ENCODE data around the gene LGR5.

The LGR5 gene

DNA sequence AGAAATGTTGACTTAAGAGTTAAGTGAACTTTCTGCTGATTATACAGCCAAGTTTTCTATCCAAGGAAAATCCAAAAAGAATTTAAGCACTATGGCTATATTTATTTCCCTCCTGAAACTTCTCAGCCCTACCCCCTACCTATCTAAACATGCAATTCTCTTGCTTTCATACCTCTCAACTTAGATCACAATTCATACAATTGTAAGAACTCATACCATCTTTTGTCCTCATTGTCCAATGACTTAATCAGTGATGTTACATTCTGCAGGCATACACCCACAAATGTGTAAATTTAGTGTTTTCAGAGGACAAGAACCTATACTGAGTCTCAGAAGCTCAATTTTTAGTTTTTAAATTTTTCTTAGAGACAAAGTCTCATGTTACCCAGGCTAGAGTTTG, 161.9 kb downstream of the LGR5 start:
- no peak for DNase-seq

DNA sequence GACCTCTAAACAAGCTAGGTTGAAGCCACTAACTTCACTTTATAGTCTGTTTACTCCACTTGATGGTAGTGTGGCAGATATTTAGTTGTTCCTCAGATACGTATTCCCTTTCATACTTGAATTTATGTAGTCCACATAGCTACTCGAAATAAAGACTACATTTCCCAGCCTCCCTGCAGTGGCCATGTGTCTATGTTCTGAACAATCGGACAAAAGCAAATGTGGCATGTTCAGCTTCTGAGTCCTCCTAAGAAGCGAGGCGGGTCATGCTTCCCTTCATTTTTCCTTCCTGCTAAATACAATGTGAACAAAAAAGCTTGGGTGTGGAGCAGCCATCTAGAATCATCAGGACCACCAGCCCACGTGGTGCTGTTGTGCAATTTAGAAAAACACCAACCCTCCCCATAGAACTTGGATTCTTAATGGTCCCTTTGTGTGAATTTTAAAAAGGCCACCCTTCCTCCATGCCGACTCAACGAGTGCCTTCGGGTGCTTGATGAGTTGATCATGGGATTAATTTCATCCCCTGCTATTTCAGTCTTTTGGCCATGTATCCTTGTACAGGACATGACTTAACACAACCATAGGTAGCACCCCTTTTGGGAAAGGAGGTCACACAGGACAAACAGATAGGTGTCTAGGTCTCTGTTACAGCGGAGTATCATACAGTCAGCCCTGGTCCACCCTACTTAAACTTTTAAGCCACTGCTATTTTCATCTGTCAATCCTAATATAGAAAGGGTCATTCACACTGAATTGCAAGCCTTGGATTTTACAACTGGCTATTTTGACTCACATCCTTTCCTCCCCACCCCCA, 163.4 kb downstream of the LGR5 start:
- DNase-seq: no peak

DNA sequence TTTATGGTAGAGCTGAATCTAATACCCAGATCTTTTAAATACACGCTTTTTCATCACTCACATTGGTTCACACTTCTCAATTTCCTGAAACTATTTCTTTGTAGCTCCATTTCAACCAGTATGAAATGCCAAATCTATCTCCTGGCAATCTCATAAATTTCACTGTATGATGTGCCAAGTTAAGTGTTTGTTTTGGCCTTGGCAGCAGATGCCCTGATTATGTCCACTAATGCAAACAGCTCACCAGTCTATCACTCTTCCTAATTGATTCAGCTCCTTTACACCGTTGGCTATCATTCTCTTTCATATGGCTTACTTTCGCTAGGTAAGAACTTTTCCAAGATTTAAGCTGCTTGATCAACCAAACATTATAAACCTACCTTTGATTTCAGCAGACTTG, 165.4 kb downstream of the LGR5 start:
- no peak for DNase-seq

DNA sequence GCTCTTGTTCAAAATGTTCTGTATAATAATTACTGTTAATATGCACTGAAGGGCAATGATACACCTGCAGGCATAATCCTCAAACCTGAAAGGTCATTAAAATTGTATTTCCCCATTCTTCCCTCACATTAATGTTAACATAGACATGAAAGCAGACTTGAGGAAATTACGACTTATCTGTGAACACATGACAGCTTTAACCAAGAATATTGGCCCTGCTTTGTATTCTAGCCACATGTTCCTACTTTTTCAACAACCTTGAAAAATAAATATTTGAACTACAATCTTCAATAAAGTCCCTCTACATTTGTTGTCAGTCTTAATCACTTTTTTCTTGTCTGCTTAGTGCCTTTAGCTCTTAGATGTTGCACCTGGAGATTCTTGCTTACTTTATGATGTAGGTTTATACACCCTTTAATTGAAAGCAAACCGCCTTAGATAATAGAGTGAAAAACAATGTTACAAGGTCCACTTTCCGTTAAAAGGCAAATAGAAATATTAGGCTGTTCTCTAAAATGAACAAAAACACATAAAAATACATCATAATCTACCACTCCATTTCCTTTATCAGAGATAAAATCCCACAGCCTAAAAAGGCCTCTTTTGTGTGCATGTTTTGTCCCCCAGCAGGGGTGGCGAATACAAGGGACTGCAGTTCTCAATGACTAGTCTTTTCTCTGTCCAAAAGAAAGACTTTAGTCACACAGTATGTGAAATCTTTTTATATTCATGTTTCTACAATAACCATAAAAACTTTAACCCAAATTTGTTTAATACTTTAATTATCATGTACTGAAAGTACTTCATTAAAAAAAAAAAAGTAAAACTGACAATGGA, 168.1 kb downstream of the LGR5 start:
- no peak for DNase-seq

DNA sequence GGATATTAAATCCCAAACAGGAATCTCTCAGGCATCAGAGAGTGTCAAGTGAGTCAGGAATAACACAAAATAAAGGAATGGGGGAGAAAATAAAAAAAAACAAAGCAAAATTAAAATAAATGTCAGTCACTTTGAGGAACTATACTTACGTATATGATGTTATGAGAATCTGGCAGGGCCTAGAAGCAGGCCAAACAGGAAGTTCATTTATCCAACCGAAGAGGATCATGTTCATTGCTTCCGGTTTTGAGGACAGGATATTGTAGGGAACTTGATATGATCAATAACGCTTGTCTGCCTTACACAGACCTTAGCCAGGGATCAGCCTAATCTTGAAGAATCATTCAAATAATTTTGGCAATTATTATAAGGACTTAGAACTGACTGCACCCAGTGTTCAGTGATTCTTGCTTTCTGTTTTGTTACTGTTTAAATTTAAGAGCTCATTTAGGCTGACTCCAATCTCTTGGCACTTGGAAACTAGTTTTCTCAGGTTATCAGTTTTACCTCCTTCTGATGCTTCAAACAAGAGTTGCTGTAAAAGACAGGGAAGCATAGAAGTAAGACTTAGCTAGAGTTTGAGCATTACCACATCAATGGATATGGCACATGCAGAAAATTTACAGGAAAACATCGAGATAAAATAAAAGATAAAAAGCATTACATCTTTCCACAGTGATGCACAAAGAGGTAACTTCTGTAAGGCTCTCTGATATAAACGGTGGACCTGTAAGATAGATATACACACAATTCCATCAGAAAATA, 170.6 kb downstream of the LGR5 start:
- DNase-seq: no peak

DNA sequence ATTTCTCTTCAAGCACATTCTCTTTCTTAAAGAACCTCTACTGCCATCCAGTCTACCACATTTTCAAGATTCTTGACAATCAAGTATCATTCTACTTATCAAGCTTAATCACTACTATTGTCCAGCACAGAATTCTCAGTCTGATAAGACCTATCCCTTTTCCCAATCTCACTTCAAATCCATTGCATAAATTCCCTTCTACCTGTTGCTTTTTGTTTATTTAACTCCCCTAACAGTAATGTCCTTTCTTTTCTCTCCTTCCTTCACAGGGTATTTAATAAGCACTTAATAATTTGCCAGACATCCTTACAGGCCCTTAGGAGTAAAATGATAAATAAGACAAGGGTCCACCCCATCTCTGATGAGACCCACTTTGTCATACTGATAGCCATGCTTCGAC, 182.3 kb downstream of the LGR5 start:
- DNase-seq: no peak

DNA sequence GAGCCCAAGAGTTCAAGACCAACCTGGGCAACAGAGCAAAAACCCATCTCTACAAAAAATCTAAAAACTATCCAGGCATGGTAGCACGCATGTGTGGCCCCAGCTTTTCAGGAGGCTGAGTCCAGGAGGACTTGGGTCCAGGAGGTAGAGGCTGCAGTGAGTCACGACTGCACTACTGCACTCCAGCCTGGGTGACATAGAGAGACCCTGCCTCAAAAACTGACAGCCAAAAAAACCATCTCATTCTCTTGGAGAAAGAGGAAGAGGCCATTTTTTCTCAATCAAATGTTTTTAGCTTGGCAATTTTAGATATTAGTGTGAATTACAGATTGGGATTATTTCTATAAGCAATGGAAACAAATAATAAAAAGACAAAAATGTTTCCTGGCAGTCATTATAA, 185.9 kb downstream of the LGR5 start:
- DNase-seq: no peak

DNA sequence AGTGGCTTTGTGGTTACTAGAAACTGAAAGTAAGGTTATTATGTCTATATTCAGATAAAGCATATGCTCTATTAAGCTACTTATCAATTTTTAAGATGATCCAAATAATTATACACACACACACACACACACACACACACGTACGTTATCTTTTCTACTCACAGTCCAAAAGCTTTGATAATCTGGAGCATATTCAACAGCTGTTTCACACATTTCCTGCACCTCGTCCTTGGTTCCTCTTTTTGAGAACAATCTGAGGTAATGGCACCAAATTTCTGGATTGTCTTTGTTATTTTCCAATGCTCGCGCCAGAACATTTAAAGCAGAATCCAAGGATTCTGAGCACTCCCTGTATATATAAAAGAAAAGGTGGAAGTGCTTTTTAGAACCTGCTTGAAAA, 186.5 kb downstream of the LGR5 start:
- no peak for DNase-seq

DNA sequence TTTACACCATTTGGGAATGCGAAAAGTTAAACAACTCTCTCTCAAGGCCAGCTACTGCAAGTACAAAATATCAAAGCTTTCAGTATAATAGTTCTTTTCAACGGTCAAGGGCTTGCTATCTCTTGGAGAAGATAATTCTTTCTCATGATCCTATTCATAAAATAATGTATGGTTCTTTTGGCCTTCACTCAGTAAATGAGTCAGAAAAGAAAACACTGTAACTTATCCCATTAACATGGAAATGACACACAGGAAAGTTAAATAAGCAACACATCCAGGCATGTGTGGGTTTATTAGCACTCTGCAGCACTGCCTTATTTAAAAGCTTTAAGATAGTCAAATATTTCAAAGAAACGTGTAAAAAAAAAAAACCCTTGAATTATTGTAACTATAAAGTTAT, 187.2 kb downstream of the LGR5 start:
- no peak for DNase-seq

DNA sequence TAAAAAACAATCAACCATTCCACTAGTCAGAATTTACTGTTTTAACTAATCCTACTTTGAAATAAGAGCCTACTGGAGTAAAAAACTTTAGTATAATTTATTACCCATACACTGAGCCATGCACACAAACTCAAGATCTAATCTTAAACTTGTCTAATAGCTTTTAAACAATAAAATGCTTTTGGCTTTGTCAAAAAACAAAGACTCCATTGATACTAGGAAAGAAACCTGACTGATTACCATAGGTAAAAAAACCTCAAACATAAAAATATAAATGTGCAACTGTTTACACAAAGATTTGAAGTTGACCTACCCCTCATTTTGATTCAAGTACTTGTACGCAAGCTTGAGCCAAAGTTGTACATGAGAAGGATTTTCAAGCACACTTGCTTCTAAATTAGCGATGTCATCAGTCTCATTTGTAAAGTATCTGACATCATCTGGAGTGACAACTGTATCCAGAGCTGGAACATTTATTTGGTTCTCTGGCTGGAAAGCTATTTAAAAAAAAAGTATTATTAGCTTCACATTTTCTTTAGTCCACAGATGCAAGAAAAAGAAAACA, 187.9 kb downstream of the LGR5 start:
- DNase-seq: no peak
